Type B pancreatic cell (in vitro differentiated cells): ENCODE measurements around the gene PKHD1. TPM values are rescaled to one million over a fixed set of nuclear protein-coding genes. Genes with fewer than 3 reads are reported as not detected.

Source experiments
- DNase-seq: peaks from one replicate; pipeline ENCODE4 v3.0.0; 2021; ENCODE audit warnings: mixed read lengths; ENCODE audit not compliant: unreplicated experiment; ENCODE audit errors: extremely low spot score
- H3K27ac Mint-ChIP-seq: 2 replicates; pipeline ENCODE4 v1.8.0; 2021; ENCODE audit warnings: mild to moderate bottlenecking, mixed read lengths
- H3K27me3 Mint-ChIP-seq: 2 replicates; pipeline ENCODE4 v1.8.0; 2021; ENCODE audit warnings: mixed read lengths
- H3K36me3 Mint-ChIP-seq: 2 replicates; pipeline ENCODE4 v1.8.0; 2021; ENCODE audit warnings: mixed read lengths
- H3K4me1 Mint-ChIP-seq: one replicate; pipeline ENCODE4 v1.8.0; 2021; ENCODE audit warnings: mixed read lengths; ENCODE audit not compliant: unreplicated experiment
- H3K4me3 Mint-ChIP-seq: 2 replicates; pipeline ENCODE4 v1.8.0; 2021; ENCODE audit warnings: mild to moderate bottlenecking, mixed read lengths
- H3K9me3 Mint-ChIP-seq: 2 replicates; pipeline ENCODE4 v1.8.0; 2021; ENCODE audit warnings: mixed read lengths
- CTCF ChIP-seq: fragments of 200-600 bp; sonication (generic); conservative IDR thresholded peaks from 2 replicates; pipeline ENCODE4 v1.5.0; 2021; ENCODE audit warnings: antibody characterized with exemption, mild to moderate bottlenecking
- total RNA-seq: library from RNA; stranded (reverse); gene quantifications from 2 replicates; pipeline ENCODE4 v1.2.1, GENCODE V29; 2021; ENCODE audit warnings: low replicate concordance

PKHD1 gene
- total RNA-seq, 1 donor from 2014 or later, result 0.75 TPM

GRCh38 chr6:51866867-51867266, 220.5 kb downstream of the PKHD1 start:
- H3K9me3 Mint-ChIP-seq, result no peaks in the 10 kb centered on the region
- TF ChIP-seq CTCF, result no peak
- no peaks in the 10 kb centered on the region for H3K4me1 Mint-ChIP-seq
- H3K36me3 Mint-ChIP-seq, result no peaks in the 10 kb centered on the region
- peaks cover 9% of the 10 kb centered on the region for H3K27me3 Mint-ChIP-seq
- no peak for DNase-seq
- H3K4me3 Mint-ChIP-seq, result no peak overlapping the region
- no peak overlapping the region for H3K27ac Mint-ChIP-seq

GRCh38 chr6:51865996-51866395, 221.4 kb downstream of the PKHD1 start:
- no peak for TF ChIP-seq CTCF
- Mint-ChIP-seq H3K4me3 (no peak overlapping the region), H3K36me3 (no peaks in the 10 kb centered on the region), H3K9me3 (no peaks in the 10 kb centered on the region), H3K27ac (no peak overlapping the region), H3K27me3 (peaks cover 11% of the 10 kb centered on the region), H3K4me1 (no peaks in the 10 kb centered on the region)
- no peak for DNase-seq

DNA sequence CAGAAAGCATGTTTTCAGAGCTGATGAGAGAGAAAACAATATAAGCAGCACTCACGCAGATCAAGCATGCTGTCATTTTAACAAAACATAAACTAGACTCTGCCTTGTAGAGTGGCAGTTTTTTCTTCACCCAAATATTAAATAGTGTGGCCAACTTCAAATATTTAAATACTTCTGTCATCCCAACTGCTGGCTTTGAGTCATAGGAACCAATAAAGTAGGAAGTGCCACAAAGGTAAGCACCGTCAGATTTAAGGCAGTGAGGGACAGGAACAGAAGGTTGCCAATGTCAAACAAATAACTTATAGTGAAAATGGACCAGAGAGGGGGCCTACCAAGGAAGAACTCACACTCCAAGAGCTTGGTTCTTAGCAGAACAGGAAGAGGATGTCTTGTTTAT, 222.2 kb downstream of the PKHD1 start:
- TF ChIP-seq CTCF, result no peak
- no peaks in the 10 kb centered on the region for H3K36me3 Mint-ChIP-seq
- peaks cover 11% of the 10 kb centered on the region for H3K27me3 Mint-ChIP-seq
- no peak for DNase-seq
- H3K9me3 Mint-ChIP-seq, result no peaks in the 10 kb centered on the region
- no peaks in the 10 kb centered on the region for H3K4me1 Mint-ChIP-seq
- no peak overlapping the region for H3K27ac Mint-ChIP-seq
- no peak overlapping the region for H3K4me3 Mint-ChIP-seq

DNA sequence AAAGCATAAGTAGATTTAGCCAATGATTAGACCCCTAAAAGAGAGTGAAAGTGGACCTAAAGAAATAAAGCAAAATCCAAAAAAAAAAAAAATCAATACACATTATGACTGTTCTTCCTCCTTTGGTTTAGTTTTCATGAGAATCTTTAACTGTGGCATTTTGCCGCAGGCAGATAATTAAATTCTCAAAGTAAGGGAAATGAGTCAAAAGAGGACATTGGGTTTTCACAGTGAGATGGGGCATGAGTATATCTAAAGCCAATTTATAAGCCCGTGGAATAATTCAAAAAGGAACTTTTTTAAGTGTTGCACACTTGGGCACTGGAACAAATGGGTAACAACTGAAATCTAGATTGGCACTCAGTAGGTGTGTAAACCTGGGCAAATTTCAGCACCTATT, 230.3 kb downstream of the PKHD1 start:
- peaks cover 5% of the 10 kb centered on the region for H3K4me1 Mint-ChIP-seq
- H3K9me3 Mint-ChIP-seq, result peaks cover 11% of the 10 kb centered on the region
- H3K27ac Mint-ChIP-seq, result no peak overlapping the region
- no peak for DNase-seq
- peaks cover 3% of the 10 kb centered on the region for H3K36me3 Mint-ChIP-seq
- peaks cover 6% of the 10 kb centered on the region for H3K27me3 Mint-ChIP-seq
- no peak for TF ChIP-seq CTCF
- no peak overlapping the region for H3K4me3 Mint-ChIP-seq

GRCh38 chr6:51856508-51856907, 230.9 kb downstream of the PKHD1 start:
- Mint-ChIP-seq H3K9me3 (peaks cover 11% of the 10 kb centered on the region), H3K27ac (no peak overlapping the region), H3K36me3 (peaks cover 3% of the 10 kb centered on the region), H3K4me3 (no peak overlapping the region), H3K27me3 (peaks cover 3% of the 10 kb centered on the region), H3K4me1 (peaks cover 5% of the 10 kb centered on the region)
- DNase-seq, result no peak
- no peak for TF ChIP-seq CTCF
